Measurements from ENCODE around the gene TMEM125. TPM values are rescaled to one million over a fixed set of nuclear protein-coding genes. Genes with fewer than 3 reads are reported as not detected.

TMEM125 gene
- 11.1 and 13.0 TPM in 2 replicates for total RNA-seq (2014; rRNA removed; shearing (Covaris generic))

GRCh38 chr1:43269627-43270375 lies at the start of gene TMEM125:
TMEM125 (plus strand) TSS chr1:43269983; CDS start chr1:43272723, 2,740 bp downstream.
- no peak for DNase-seq
- Histone ChIP-seq H3K4me3 (ENCODE audit: insufficient read depth, low read depth, low read length) (peak within 1 kb of the TSS; percentile 55), H3K36me3 (replicated peaks; ENCODE audit: control insufficient read depth, insufficient read depth, low read length) (peaks cover 3% of the 10 kb centered on the region; the same call in 1 of the 2 replicates), H3K27me3 (ENCODE audit: control insufficient read depth, insufficient read depth, low read length) (no peaks in the 10 kb centered on the region; the same call in 1 of the 2 replicates)

- no peaks in the 10 kb centered on the region for H3K36me3 ChIP-seq (replicated peaks; ENCODE audit: control insufficient read depth, insufficient read depth, low read length)
- H3K27me3 ChIP-seq (ENCODE audit: control insufficient read depth, insufficient read depth, low read length): peaks cover 2% of the 10 kb centered on the region; the same call in 1 of the 2 replicates
- no peak for DNase-seq
- no peak overlapping the region for H3K4me3 ChIP-seq (ENCODE audit: insufficient read depth, low read depth, low read length)
Measured at GRCh38 chr1:43220905-43221778, 48.6 kb upstream of the TMEM125 start.

GRCh38 chr1:43221797-43222196 lies 48.0 kb upstream of the TMEM125 start:
- Histone ChIP-seq H3K27me3 (ENCODE audit: control insufficient read depth, insufficient read depth, low read length) (peaks cover 2% of the 10 kb centered on the region; the same call in 1 of the 2 replicates), H3K36me3 (replicated peaks; ENCODE audit: control insufficient read depth, insufficient read depth, low read length) (no peaks in the 10 kb centered on the region), H3K4me3 (ENCODE audit: insufficient read depth, low read depth, low read length) (no peak overlapping the region)
- DNase-seq: no peak

GRCh38 chr1:43222879-43223278 lies 46.9 kb upstream of the TMEM125 start:
- DNase-seq: no peak
- H3K27me3 ChIP-seq (ENCODE audit: control insufficient read depth, insufficient read depth, low read length): peaks cover 2% of the 10 kb centered on the region; the same call in 1 of the 2 replicates
- H3K36me3 ChIP-seq (replicated peaks; ENCODE audit: control insufficient read depth, insufficient read depth, low read length): no peaks in the 10 kb centered on the region
- no peak overlapping the region for H3K4me3 ChIP-seq (ENCODE audit: insufficient read depth, low read depth, low read length)

- H3K4me3 ChIP-seq (ENCODE audit: insufficient read depth, low read depth, low read length): no peak overlapping the region
- no peak for DNase-seq
- H3K36me3 ChIP-seq (replicated peaks; ENCODE audit: control insufficient read depth, insufficient read depth, low read length): no peaks in the 10 kb centered on the region
- peaks cover 2% of the 10 kb centered on the region; the same call in 1 of the 2 replicates for H3K27me3 ChIP-seq (ENCODE audit: control insufficient read depth, insufficient read depth, low read length)
Measured at GRCh38 chr1:43225168-43225567, 44.6 kb upstream of the TMEM125 start.

GRCh38 chr1:43227143-43227764 lies 42.5 kb upstream of the TMEM125 start:
- peak; percentile 87 for DNase-seq
- Histone ChIP-seq H3K27me3 (ENCODE audit: control insufficient read depth, insufficient read depth, low read length) (peaks cover 2% of the 10 kb centered on the region; the same call in 1 of the 2 replicates), H3K36me3 (replicated peaks; ENCODE audit: control insufficient read depth, insufficient read depth, low read length) (no peaks in the 10 kb centered on the region), H3K4me3 (ENCODE audit: insufficient read depth, low read depth, low read length) (no peak overlapping the region)

- DNase-seq: no peak
- H3K36me3 ChIP-seq (replicated peaks; ENCODE audit: control insufficient read depth, insufficient read depth, low read length): no peaks in the 10 kb centered on the region
- no peaks in the 10 kb centered on the region; the same call in 1 of the 2 replicates for H3K27me3 ChIP-seq (ENCODE audit: control insufficient read depth, insufficient read depth, low read length)
- H3K4me3 ChIP-seq (ENCODE audit: insufficient read depth, low read depth, low read length): no peak overlapping the region
Measured at GRCh38 chr1:43229826-43230780, 39.7 kb upstream of the TMEM125 start.

- H3K4me3 ChIP-seq (ENCODE audit: insufficient read depth, low read depth, low read length): no peak overlapping the region
- no peak for DNase-seq
- H3K27me3 ChIP-seq (ENCODE audit: control insufficient read depth, insufficient read depth, low read length): no peaks in the 10 kb centered on the region; the same call in 1 of the 2 replicates
- no peaks in the 10 kb centered on the region for H3K36me3 ChIP-seq (replicated peaks; ENCODE audit: control insufficient read depth, insufficient read depth, low read length)
Measured at GRCh38 chr1:43232074-43232473, 37.7 kb upstream of the TMEM125 start.

GRCh38 chr1:43232482-43232881 lies 37.3 kb upstream of the TMEM125 start:
- Histone ChIP-seq H3K36me3 (replicated peaks; ENCODE audit: control insufficient read depth, insufficient read depth, low read length) (no peaks in the 10 kb centered on the region), H3K27me3 (ENCODE audit: control insufficient read depth, insufficient read depth, low read length) (no peaks in the 10 kb centered on the region; the same call in 1 of the 2 replicates), H3K4me3 (ENCODE audit: insufficient read depth, low read depth, low read length) (no peak overlapping the region)
- no peak for DNase-seq

- no peak for DNase-seq
- Histone ChIP-seq H3K27me3 (ENCODE audit: control insufficient read depth, insufficient read depth, low read length) (no peaks in the 10 kb centered on the region; the same call in 1 of the 2 replicates), H3K36me3 (replicated peaks; ENCODE audit: control insufficient read depth, insufficient read depth, low read length) (no peaks in the 10 kb centered on the region), H3K4me3 (ENCODE audit: insufficient read depth, low read depth, low read length) (no peak overlapping the region)
Measured at GRCh38 chr1:43233631-43234030, 36.2 kb upstream of the TMEM125 start.

- H3K36me3 ChIP-seq (replicated peaks; ENCODE audit: control insufficient read depth, insufficient read depth, low read length): no peaks in the 10 kb centered on the region
- no peak for DNase-seq
- H3K4me3 ChIP-seq (ENCODE audit: insufficient read depth, low read depth, low read length): no peak overlapping the region
- H3K27me3 ChIP-seq (ENCODE audit: control insufficient read depth, insufficient read depth, low read length): no peaks in the 10 kb centered on the region; the same call in 1 of the 2 replicates
Measured at GRCh38 chr1:43234267-43234666, 35.5 kb upstream of the TMEM125 start.

GRCh38 chr1:43235040-43235439 lies 34.7 kb upstream of the TMEM125 start:
- H3K4me3 ChIP-seq (ENCODE audit: insufficient read depth, low read depth, low read length): no peak overlapping the region
- no peaks in the 10 kb centered on the region; the same call in 1 of the 2 replicates for H3K27me3 ChIP-seq (ENCODE audit: control insufficient read depth, insufficient read depth, low read length)
- no peaks in the 10 kb centered on the region for H3K36me3 ChIP-seq (replicated peaks; ENCODE audit: control insufficient read depth, insufficient read depth, low read length)
- no peak for DNase-seq

- Histone ChIP-seq H3K27me3 (ENCODE audit: control insufficient read depth, insufficient read depth, low read length) (no peaks in the 10 kb centered on the region; the same call in 1 of the 2 replicates), H3K4me3 (ENCODE audit: insufficient read depth, low read depth, low read length) (no peak overlapping the region), H3K36me3 (replicated peaks; ENCODE audit: control insufficient read depth, insufficient read depth, low read length) (no peaks in the 10 kb centered on the region)
- no peak for DNase-seq
Measured at GRCh38 chr1:43235451-43236121, 34.2 kb upstream of the TMEM125 start.

All from H7 (cell line).